T-helper 2 cell treated with Interferon-gamma antibody and Interleukin-4, amounts not matched to agents 5 μg/mL and 100 μg/mL, for 36 hours (primary cell): ENCODE results near the gene MPND.

Experiments used
- DNase-seq: peaks from one replicate; pipeline ENCODE4 v3.0.0; 2021; ENCODE audit warnings: low spot score
- H3K27ac Mint-ChIP-seq: one replicate; pipeline ENCODE4 v1.8.0; 2021; ENCODE audit warnings: mild to moderate bottlenecking, mixed read lengths
- H3K27me3 Mint-ChIP-seq: one replicate; pipeline ENCODE4 v1.8.0; 2021; ENCODE audit warnings: low read depth, mixed read lengths
- H3K36me3 Mint-ChIP-seq: one replicate; pipeline ENCODE4 v1.8.0; 2021; ENCODE audit warnings: low read depth, mixed read lengths
- H3K4me1 Mint-ChIP-seq: one replicate; pipeline ENCODE4 v1.8.0; 2021; ENCODE audit warnings: low read depth, mixed read lengths
- H3K4me3 Mint-ChIP-seq: one replicate; pipeline ENCODE4 v1.8.0; 2022; ENCODE audit warnings: mild to moderate bottlenecking, moderate library complexity, mixed read lengths
- H3K9me3 Mint-ChIP-seq: one replicate; pipeline ENCODE4 v1.8.0; 2021; ENCODE audit warnings: mixed read lengths

MPND gene

GRCh38 chr19:4305659-4306058 is 37.7 kb upstream of the MPND start:
- Mint-ChIP-seq H3K4me1 (peaks cover 20% of the 10 kb centered on the region), H3K27me3 (no peaks in the 10 kb centered on the region), H3K27ac (no peak overlapping the region), H3K4me3 (peak overlapping the region; percentile 64), H3K36me3 (no peaks in the 10 kb centered on the region), H3K9me3 (no peaks in the 10 kb centered on the region)
- no peak for DNase-seq

GRCh38 chr19:4310247-4311121 is 32.9 kb upstream of the MPND start:
- no peaks in the 10 kb centered on the region for H3K9me3 Mint-ChIP-seq
- peaks cover 2% of the 10 kb centered on the region for H3K36me3 Mint-ChIP-seq
- H3K4me1 Mint-ChIP-seq, result peaks cover 2% of the 10 kb centered on the region
- no peak overlapping the region for H3K4me3 Mint-ChIP-seq
- no peaks in the 10 kb centered on the region for H3K27me3 Mint-ChIP-seq
- DNase-seq, result no peak
- no peak overlapping the region for H3K27ac Mint-ChIP-seq

GRCh38 chr19:4313847-4314490 is 29.4 kb upstream of the MPND start:
- no peak for DNase-seq
- peaks cover 8% of the 10 kb centered on the region for H3K9me3 Mint-ChIP-seq
- no peaks in the 10 kb centered on the region for H3K4me1 Mint-ChIP-seq
- no peak overlapping the region for H3K4me3 Mint-ChIP-seq
- peaks cover 11% of the 10 kb centered on the region for H3K36me3 Mint-ChIP-seq
- no peak overlapping the region for H3K27ac Mint-ChIP-seq
- H3K27me3 Mint-ChIP-seq, result no peaks in the 10 kb centered on the region

GRCh38 chr19:4316956-4317355 is 26.4 kb upstream of the MPND start:
- Mint-ChIP-seq H3K27ac (no peak overlapping the region), H3K4me1 (no peaks in the 10 kb centered on the region), H3K36me3 (peaks cover 19% of the 10 kb centered on the region), H3K4me3 (no peak overlapping the region), H3K27me3 (no peaks in the 10 kb centered on the region), H3K9me3 (peaks cover 23% of the 10 kb centered on the region)
- no peak for DNase-seq

- no peaks in the 10 kb centered on the region for H3K27me3 Mint-ChIP-seq
- H3K27ac Mint-ChIP-seq, result no peak overlapping the region
- no peak for DNase-seq
- H3K4me1 Mint-ChIP-seq, result no peaks in the 10 kb centered on the region
- H3K36me3 Mint-ChIP-seq, result peaks cover 19% of the 10 kb centered on the region
- H3K4me3 Mint-ChIP-seq, result no peak overlapping the region
- peaks cover 23% of the 10 kb centered on the region for H3K9me3 Mint-ChIP-seq
Observed at GRCh38 chr19:4318460-4318859, 24.9 kb upstream of the MPND start.

GRCh38 chr19:4319067-4319718 is 24.2 kb upstream of the MPND start:
- H3K36me3 Mint-ChIP-seq, result peaks cover 19% of the 10 kb centered on the region
- no peaks in the 10 kb centered on the region for H3K4me1 Mint-ChIP-seq
- H3K27me3 Mint-ChIP-seq, result no peaks in the 10 kb centered on the region
- H3K9me3 Mint-ChIP-seq, result peaks cover 23% of the 10 kb centered on the region
- no peak overlapping the region for H3K4me3 Mint-ChIP-seq
- no peak overlapping the region for H3K27ac Mint-ChIP-seq
- no peak for DNase-seq

GRCh38 chr19:4320419-4320818 is 22.9 kb upstream of the MPND start:
- Mint-ChIP-seq H3K36me3 (peaks cover 17% of the 10 kb centered on the region), H3K4me3 (no peak overlapping the region), H3K27ac (no peak overlapping the region), H3K4me1 (no peaks in the 10 kb centered on the region), H3K9me3 (peaks cover 23% of the 10 kb centered on the region), H3K27me3 (no peaks in the 10 kb centered on the region)
- no peak for DNase-seq

- peaks cover 12% of the 10 kb centered on the region for H3K4me1 Mint-ChIP-seq
- H3K4me3 Mint-ChIP-seq, result no peak overlapping the region
- H3K27me3 Mint-ChIP-seq, result peaks cover 9% of the 10 kb centered on the region
- no peak overlapping the region for H3K27ac Mint-ChIP-seq
- peaks cover 13% of the 10 kb centered on the region for H3K36me3 Mint-ChIP-seq
- no peak for DNase-seq
- peaks cover 23% of the 10 kb centered on the region for H3K9me3 Mint-ChIP-seq
Observed at GRCh38 chr19:4322942-4323665, 20.3 kb upstream of the MPND start.

- H3K4me3 Mint-ChIP-seq, result no peak overlapping the region
- H3K4me1 Mint-ChIP-seq, result peaks cover 17% of the 10 kb centered on the region
- H3K9me3 Mint-ChIP-seq, result peaks cover 18% of the 10 kb centered on the region
- H3K27me3 Mint-ChIP-seq, result peaks cover 9% of the 10 kb centered on the region
- DNase-seq, result no peak
- peaks cover 10% of the 10 kb centered on the region for H3K36me3 Mint-ChIP-seq
- H3K27ac Mint-ChIP-seq, result no peak overlapping the region
Observed at GRCh38 chr19:4323692-4324091, 19.7 kb upstream of the MPND start.

- no peak for DNase-seq
- H3K27ac Mint-ChIP-seq, result no peak overlapping the region
- H3K9me3 Mint-ChIP-seq, result peaks cover 12% of the 10 kb centered on the region
- H3K4me1 Mint-ChIP-seq, result peaks cover 18% of the 10 kb centered on the region
- H3K27me3 Mint-ChIP-seq, result peaks cover 9% of the 10 kb centered on the region
- no peak overlapping the region for H3K4me3 Mint-ChIP-seq
- peaks cover 8% of the 10 kb centered on the region for H3K36me3 Mint-ChIP-seq
Observed at GRCh38 chr19:4324228-4324627, 19.1 kb upstream of the MPND start.

- H3K4me1 Mint-ChIP-seq, result peaks cover 18% of the 10 kb centered on the region
- peaks cover 2% of the 10 kb centered on the region for H3K36me3 Mint-ChIP-seq
- DNase-seq, result no peak
- H3K4me3 Mint-ChIP-seq, result peak overlapping the region; percentile 57
- H3K27me3 Mint-ChIP-seq, result peaks cover 9% of the 10 kb centered on the region
- no peak overlapping the region for H3K27ac Mint-ChIP-seq
- no peaks in the 10 kb centered on the region for H3K9me3 Mint-ChIP-seq
Observed at GRCh38 chr19:4326215-4326836, 17.0 kb upstream of the MPND start.

GRCh38 chr19:4326837-4327251 is 16.5 kb upstream of the MPND start:
- no peak overlapping the region for H3K27ac Mint-ChIP-seq

GRCh38 chr19:4327252-4327876 is 16.0 kb upstream of the MPND start:
- peak overlapping the region; percentile 78 for H3K4me3 Mint-ChIP-seq

More at GRCh38 chr19:4326837-4327251, 16.5 kb upstream of the MPND start:
- Mint-ChIP-seq H3K9me3 (no peaks in the 10 kb centered on the region), H3K4me1 (peaks cover 18% of the 10 kb centered on the region), H3K27me3 (peaks cover 9% of the 10 kb centered on the region), H3K4me3 (peak overlapping the region; percentile 78), H3K36me3 (peaks cover 2% of the 10 kb centered on the region)
- no peak for DNase-seq

More at GRCh38 chr19:4327252-4327876, 16.0 kb upstream of the MPND start:
- DNase-seq, result peak; percentile 66
- Mint-ChIP-seq H3K9me3 (no peaks in the 10 kb centered on the region), H3K36me3 (peaks cover 2% of the 10 kb centered on the region), H3K4me1 (peaks cover 18% of the 10 kb centered on the region), H3K27me3 (peaks cover 9% of the 10 kb centered on the region), H3K27ac (peak overlapping the region; percentile 69)
